ENCODE results near the gene SLC39A9. TPM values are rescaled to one million over a fixed set of nuclear protein-coding genes. Genes with fewer than 3 reads are reported as not detected.

Gene SLC39A9
- total RNA-seq: 100 to 1,000 TPM in 2 of 8 experiments, 10 to 100 TPM in 6; 46.5 to 107 (median 65.0) TPM

- Histone ChIP-seq H3K4me1 (replicated peaks in 1 of 2) (peaks cover 26 to 42% of the 10 kb centered on the region in 2 donors), H3K27ac (peak within 1 kb of the TSS; percentile 97 to 98), H3K4me3 (peak within 1 kb of the TSS; percentile 59 to 97 (median 87))
- WGBS, 10 experiments: 0 to 2% (median 0%) methylated on average over 1 to 29 of the region's 53 CpGs
- in situ Hi-C loops (cut with MboI; ENCODE audit: low pct_unique_long_range_greater_than_20kb in 2 of 9, low sequenced_read_pairs in 9 of 9, unreplicated experiment in 9 of 9): no loop called here
- peak; percentile 91 to 95 (median 92) for ATAC-seq (replicated peaks in 6 of 8)
Measured at GRCh38 chr14:69398053-69398817, at the start of gene SLC39A9, which contains the start of gene ERH. SLC39A9 (plus strand) TSS chr14:69398692; CDS start chr14:69399370, 678 bp downstream. ERH (minus strand) TSS chr14:69398299; CDS start chr14:69398233, 66 bp downstream.

- in situ Hi-C loops (cut with MboI; ENCODE audit: low pct_unique_long_range_greater_than_20kb in 2 of 9, low sequenced_read_pairs in 9 of 9, unreplicated experiment in 9 of 9): no loop called here
- ATAC-seq (replicated peaks in 6 of 8): no peak
- H3K27ac ChIP-seq: no peak overlapping the region
- H3K4me1 ChIP-seq (replicated peaks in 1 of 2): no peaks in the 10 kb centered on the region
- WGBS, 10 experiments: 0 to 100% (median 70%) methylated on average over 1 to 4 of the region's 11 CpGs; no CpG with 5 or more reads in 5 of the 10 experiments
- H3K4me3 ChIP-seq: no peak overlapping the region
Measured at GRCh38 chr14:69349091-69349777, 49.3 kb upstream of the SLC39A9 start.

DNA sequence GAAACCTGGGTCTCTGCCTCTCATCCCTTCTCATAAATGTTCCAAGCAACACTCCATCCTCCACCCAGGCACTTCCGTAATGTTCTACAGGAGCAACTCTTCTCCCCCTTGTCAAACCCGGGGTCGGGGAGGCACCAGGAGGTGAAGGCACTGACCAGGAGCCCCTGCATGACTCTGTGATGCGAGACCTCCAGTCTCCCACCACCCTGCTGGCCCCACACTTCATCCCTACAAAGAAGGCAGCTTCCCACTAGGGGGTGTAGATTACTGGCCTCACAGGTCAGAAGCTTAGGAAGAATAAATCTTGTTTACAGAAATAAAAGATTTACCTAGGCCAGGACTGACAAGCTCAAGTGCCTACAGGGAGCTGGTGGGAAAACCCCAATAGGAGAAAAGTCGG lies 47.6 kb upstream of the SLC39A9 start:
- Histone ChIP-seq H3K27ac (no peak overlapping the region), H3K4me1 (replicated peaks in 1 of 2) (no peaks in the 10 kb centered on the region), H3K4me3 (no peak overlapping the region)
- ATAC-seq (replicated peaks in 6 of 8): no peak
- WGBS, 10 experiments: 20 to 100% (median 84%) methylated on average over 1 to 4 of the region's 5 CpGs; no CpG with 5 or more reads in 3 of the 10 experiments
- in situ Hi-C loops (cut with MboI; ENCODE audit: low pct_unique_long_range_greater_than_20kb in 2 of 9, low sequenced_read_pairs in 9 of 9, unreplicated experiment in 9 of 9): no loop called here

DNA sequence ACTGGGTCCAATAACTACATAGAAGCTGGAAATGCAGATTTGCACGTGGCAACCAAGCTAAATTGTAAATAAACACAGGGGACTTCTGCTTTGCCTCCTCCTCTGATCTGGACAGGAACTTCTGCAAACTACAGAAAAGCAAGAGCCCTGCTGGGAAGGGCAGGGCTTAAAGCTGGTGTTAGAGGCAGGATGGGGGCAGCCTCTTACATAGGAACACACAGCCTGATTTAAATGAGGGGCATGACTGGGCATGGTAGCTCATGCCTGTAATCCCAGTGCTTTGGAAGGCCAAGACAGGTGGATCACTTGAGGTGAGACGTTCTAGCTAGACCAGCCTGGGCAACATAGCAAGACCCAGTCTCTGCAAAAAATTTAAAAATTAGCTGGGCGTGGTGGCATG lies 47.1 kb upstream of the SLC39A9 start:
- Histone ChIP-seq H3K4me1 (replicated peaks in 1 of 2) (no peaks in the 10 kb centered on the region), H3K27ac (no peak overlapping the region), H3K4me3 (no peak overlapping the region)
- peak in 3 of 8 experiments; percentile 53 to 73 (median 69) for ATAC-seq (replicated peaks in 6 of 8)
- 11 to 100% (median 50%) methylated on average over 1 to 3 of the region's 3 CpGs; no CpG with 5 or more reads in 2 of the 10 experiments for WGBS, 10 experiments
- in situ Hi-C loops (cut with MboI; ENCODE audit: low pct_unique_long_range_greater_than_20kb in 2 of 9, low sequenced_read_pairs in 9 of 9, unreplicated experiment in 9 of 9): no loop called here

GRCh38 chr14:69351911-69352310 lies 46.6 kb upstream of the SLC39A9 start:
- H3K4me3 ChIP-seq: no peak overlapping the region
- WGBS, 10 experiments: 40 to 83% (median 71%) methylated on average over 1 to 5 of the region's 5 CpGs; no CpG with 5 or more reads in 6 of the 10 experiments
- no peak for ATAC-seq (replicated peaks in 6 of 8)
- H3K27ac ChIP-seq: no peak overlapping the region
- in situ Hi-C loops (cut with MboI; ENCODE audit: low pct_unique_long_range_greater_than_20kb in 2 of 9, low sequenced_read_pairs in 9 of 9, unreplicated experiment in 9 of 9): no loop called here
- no peaks in the 10 kb centered on the region for H3K4me1 ChIP-seq (replicated peaks in 1 of 2)

DNA sequence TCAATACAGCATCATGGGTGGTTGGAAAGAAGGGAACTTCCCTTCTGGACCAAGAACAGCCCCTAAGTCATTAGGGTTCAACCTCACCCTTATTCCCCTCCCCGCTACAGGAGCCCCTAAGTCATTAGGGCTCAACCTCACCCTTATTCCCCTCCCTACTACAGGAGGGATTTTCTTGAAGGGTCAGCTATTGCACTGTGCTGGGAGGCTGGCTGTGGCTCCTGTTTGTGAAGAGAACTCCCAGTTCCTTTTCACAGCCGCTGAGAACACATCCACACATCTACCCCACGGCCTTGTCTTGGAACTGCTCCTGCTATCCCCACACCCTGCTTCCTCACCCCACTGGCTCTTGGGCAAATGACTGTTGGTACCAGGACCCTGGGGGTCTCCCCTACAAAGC lies 45.3 kb upstream of the SLC39A9 start:
- Histone ChIP-seq H3K4me1 (replicated peaks in 1 of 2) (no peaks in the 10 kb centered on the region), H3K4me3 (no peak overlapping the region), H3K27ac (no peak overlapping the region)
- in situ Hi-C loops (cut with MboI; ENCODE audit: low pct_unique_long_range_greater_than_20kb in 2 of 9, low sequenced_read_pairs in 9 of 9, unreplicated experiment in 9 of 9): no loop called here
- WGBS, 10 experiments: 73% methylated on average over 2 of the region's 3 CpGs; no CpG with 5 or more reads in 9 of the 10 experiments
- ATAC-seq (replicated peaks in 6 of 8): no peak

DNA sequence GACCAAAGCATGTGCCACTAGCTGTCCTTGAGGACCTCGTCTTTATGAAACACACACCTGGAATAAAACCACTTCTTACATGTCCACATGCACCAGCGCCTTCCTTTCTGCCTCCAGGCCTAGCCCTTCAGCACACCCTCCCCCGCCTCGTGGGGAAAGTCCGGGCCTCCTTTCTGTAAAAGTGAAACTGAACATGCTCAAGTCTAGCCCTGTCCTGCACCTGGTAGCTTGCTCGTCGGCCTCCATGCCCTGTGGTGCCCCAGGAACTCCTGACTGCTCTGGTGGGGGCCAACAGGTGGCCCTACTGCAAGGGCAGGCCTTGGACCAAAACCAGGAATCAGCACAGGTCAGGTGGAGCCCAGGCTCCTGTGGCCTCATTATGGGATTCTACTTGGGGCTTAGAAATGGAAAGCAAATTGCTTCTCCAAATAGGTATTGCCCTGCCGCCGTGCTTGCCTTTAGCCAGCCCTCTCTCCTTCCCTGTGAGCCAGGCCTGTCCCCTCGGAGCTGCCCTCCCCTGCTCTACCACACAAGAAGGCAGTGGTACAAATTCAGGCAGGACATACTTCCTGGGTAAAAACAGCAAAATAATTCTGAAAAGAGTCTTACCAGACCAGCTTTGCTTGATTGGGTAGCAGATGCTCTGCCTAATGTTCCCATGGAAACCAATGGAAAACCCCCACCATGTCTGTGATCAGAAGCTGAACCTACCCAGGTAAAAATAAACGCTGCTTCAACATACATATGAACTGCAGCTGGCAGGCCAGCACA lies 43.9 kb upstream of the SLC39A9 start:
- 20 to 100% (median 72%) methylated on average over 1 to 8 of the region's 11 CpGs; no CpG with 5 or more reads in 2 of the 10 experiments for WGBS, 10 experiments
- in situ Hi-C loops (cut with MboI; ENCODE audit: low pct_unique_long_range_greater_than_20kb in 2 of 9, low sequenced_read_pairs in 9 of 9, unreplicated experiment in 9 of 9): no loop called here
- H3K27ac ChIP-seq: no peak overlapping the region

GRCh38 chr14:69355154-69355597 lies 43.3 kb upstream of the SLC39A9 start:
- Histone ChIP-seq H3K4me1 (replicated peaks in 1 of 2) (no peaks in the 10 kb centered on the region), H3K27ac (no peak overlapping the region), H3K4me3 (no peak overlapping the region)
- WGBS, 10 experiments: 100% methylated on average over 1 of the region's 6 CpGs; no CpG with 5 or more reads in 9 of the 10 experiments
- ATAC-seq (replicated peaks in 6 of 8): no peak
- in situ Hi-C loops (cut with MboI; ENCODE audit: low pct_unique_long_range_greater_than_20kb in 2 of 9, low sequenced_read_pairs in 9 of 9, unreplicated experiment in 9 of 9): no loop called here

More for the DNA sequence above, 43.9 kb upstream of the SLC39A9 start:
- no peaks in the 10 kb centered on the region for H3K4me1 ChIP-seq (replicated peaks in 1 of 2)
- H3K4me3 ChIP-seq: no peak overlapping the region
- ATAC-seq (replicated peaks in 6 of 8): peak in 2 of 8 experiments; percentile 34 to 69

GRCh38 chr14:69355607-69356281 lies 42.7 kb upstream of the SLC39A9 start:
- H3K4me1 ChIP-seq (replicated peaks in 1 of 2): no peaks in the 10 kb centered on the region
- 0 to 100% (median 48%) methylated on average over 1 to 4 of the region's 6 CpGs; no CpG with 5 or more reads in 2 of the 10 experiments for WGBS, 10 experiments
- ATAC-seq (replicated peaks in 6 of 8): no peak
- in situ Hi-C loops (cut with MboI; ENCODE audit: low pct_unique_long_range_greater_than_20kb in 2 of 9, low sequenced_read_pairs in 9 of 9, unreplicated experiment in 9 of 9): no loop called here
- no peak overlapping the region for H3K4me3 ChIP-seq
- no peak overlapping the region for H3K27ac ChIP-seq

GRCh38 chr14:69356903-69357543 lies 41.5 kb upstream of the SLC39A9 start:
- WGBS, 10 experiments: 42 to 100% (median 78%) methylated on average over 1 to 5 of the region's 7 CpGs; no CpG with 5 or more reads in 2 of the 10 experiments
- no peak overlapping the region for H3K27ac ChIP-seq
- in situ Hi-C loops (cut with MboI; ENCODE audit: low pct_unique_long_range_greater_than_20kb in 2 of 9, low sequenced_read_pairs in 9 of 9, unreplicated experiment in 9 of 9): no loop called here
- ATAC-seq (replicated peaks in 6 of 8): peak in 1 of 8 experiments; percentile 32
- no peak overlapping the region for H3K4me3 ChIP-seq
- no peaks in the 10 kb centered on the region for H3K4me1 ChIP-seq (replicated peaks in 1 of 2)

DNA sequence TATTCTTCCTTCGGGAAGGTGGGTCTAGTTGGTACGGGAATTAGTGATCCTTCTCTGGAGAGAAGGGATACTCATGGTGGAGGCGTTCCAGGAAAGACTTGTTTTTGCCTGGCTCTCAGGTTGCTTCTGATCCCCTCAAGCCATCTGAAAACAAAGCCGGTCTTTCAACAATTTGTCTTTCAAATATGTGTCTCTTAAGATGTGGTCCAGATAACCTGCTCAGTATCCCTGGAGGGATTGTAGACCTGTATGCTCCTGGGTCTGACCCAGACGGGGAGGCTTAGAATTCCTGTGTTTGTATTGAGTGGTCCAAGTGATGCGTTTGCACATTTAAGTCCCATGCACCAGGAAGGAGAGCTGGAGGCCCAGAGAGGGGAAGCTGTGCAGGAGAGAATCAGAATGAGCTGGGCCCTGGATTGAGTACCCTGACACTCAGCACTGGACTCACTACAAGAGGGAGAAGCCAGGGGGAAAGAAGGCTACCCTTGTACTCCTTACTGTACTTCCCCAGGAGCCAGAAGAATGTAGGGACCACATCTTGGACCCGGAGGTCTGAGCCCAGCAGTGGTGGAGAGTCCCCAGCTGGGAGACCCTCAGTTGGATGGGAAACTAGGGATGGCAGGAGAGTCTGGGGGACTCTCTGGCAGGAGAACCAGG lies 40.8 kb upstream of the SLC39A9 start:
- in situ Hi-C loops (cut with MboI; ENCODE audit: low pct_unique_long_range_greater_than_20kb in 2 of 9, low sequenced_read_pairs in 9 of 9, unreplicated experiment in 9 of 9): no loop called here
- Histone ChIP-seq H3K4me3 (no peak overlapping the region), H3K27ac (no peak overlapping the region), H3K4me1 (replicated peaks in 1 of 2) (no peaks in the 10 kb centered on the region)
- ATAC-seq (replicated peaks in 6 of 8): no peak
- WGBS, 10 experiments: 58 to 100% (median 80%) methylated on average over 1 to 4 of the region's 7 CpGs; no CpG with 5 or more reads in 3 of the 10 experiments

All from motor neuron (in vitro differentiated cells).